CD4-positive, alpha-beta T cell treated with Interleukin-6 for 4 hours (primary cell): ENCODE measurements around the gene KRT17.
"Not testable (repeated sequence)": the region's sequence is repeated elsewhere in the genome, so short reads cannot be mapped to it uniquely, and the experiment has no call there.

Source experiments
- DNase-seq: peaks from one replicate; pipeline ENCODE4 v3.0.0-alpha.2; 2020; ENCODE audit warnings: mixed read lengths

The KRT17 gene

DNA sequence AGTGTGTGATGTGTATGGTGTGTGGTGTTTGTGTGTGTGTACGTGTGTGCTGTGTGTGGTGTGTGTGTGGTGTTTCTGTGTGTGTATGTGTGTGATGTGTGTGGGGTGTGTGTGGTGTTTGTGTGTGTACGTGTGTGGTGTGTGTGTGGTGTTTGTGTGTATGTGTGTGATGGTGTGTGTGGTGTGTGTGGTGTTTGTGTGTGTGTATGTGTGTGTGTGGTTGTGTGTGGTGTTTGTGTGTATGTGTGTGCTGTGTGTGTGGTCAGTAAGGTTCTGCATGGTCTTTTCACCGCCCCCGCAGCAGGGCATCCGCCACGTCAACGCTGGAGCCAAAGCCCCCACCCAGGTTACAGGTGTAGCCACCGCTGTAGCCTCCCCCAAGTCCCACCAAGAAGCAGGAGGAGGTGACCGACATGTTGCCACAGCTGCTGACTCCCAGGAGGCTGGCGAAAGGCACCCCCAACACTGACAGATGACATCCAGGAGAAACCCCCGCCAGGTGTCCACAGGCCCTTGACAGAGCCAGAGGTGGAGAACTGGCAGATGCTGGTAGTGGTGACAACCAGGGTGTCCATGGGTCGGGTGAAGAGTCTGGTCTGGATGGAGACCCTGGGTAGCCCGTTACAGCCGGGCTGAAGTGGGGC, 9.3 kb upstream of the KRT17 start:
- no peak for DNase-seq

DNA sequence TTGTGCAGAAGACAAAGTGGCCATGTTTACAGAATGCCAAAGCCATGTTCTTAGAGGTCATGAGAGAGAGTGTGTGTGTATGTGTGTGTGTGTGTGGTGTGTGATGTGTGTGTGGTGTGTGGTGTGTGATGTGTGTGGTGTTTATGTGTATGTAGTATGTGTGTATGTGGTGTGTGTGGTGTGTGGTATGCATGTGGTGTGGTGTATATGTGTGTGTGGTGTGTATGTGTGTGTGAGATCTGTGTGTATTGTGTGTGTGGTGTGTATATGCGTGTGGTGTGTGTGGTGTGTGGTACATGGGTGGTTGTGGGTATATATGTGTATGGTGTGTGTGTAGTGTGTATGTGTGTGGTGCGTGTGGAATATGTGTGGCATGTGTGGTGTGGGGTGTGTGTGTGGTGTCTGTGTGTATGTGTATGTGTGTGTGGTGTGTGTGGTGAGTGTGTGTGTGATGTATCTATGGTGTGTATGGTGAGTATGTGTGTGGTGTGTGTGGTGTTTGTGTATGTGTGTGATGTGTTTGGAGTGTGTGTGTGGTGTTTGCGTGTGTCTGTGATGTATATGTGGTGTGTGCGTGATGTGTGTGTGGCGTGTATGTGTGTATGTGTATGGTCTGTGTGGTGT, 8.2 kb upstream of the KRT17 start:
- no peak for DNase-seq

DNA sequence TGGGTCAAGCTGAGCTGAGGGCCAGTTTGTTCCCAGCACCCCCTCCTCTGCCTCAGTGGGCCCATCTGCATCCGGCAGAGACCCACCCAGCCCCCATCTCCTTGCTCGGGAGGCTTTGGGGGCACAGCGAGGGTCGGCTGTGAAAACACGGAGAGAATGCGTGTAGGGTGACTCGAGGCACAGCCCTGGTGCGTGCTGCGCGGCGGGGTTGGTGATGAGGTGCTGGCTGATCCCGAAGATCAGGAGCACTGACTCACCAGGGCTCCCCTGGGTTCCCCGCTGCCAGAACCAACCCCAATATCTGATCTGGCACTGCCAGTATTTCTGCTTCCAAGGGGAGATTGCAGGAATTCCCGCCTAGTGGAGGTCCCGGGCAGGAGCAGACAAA, 7.5 kb upstream of the KRT17 start:
- no peak for DNase-seq

DNA sequence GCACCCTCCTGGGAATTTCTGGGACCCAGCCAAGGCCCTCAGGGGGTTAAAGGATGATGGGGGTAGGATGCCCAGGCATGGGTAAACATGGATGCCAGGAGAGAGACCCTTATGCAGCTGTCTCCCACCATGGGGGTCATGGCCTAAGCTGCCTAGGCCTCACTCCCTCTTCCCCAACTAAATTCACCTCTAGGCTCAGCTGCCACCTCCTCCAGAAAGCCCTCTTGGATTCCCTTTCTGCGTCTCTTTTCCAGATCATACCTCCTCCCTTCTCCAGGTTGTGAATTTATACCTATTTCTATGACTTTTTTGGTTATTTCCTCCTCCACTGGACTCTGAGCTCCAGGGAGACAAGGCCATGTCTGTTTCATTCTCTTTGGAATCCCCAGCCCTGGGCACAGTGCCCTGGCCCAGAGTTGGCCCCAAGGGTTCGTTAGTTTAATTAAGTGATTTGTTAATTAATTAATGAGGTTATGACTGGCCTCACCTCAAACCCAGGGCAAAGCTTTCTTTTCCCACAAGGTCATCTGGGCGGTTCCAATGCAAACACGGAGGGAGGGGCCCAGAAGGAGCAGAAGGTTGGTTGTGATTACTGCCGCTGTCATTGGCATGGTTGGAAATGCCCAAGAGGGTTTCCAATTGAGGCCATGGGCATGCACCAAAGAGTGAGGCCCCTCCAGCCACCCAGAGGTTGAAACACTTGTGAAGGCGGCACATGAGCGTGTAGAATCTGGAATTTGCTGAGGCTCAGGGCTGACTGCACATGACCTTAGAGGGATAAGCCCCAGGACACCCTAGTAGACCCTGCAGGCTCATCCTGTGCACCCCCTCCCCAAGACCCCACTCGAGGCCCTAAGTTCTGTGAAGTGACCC, 6.9 kb upstream of the KRT17 start:
- no peak for DNase-seq

DNA sequence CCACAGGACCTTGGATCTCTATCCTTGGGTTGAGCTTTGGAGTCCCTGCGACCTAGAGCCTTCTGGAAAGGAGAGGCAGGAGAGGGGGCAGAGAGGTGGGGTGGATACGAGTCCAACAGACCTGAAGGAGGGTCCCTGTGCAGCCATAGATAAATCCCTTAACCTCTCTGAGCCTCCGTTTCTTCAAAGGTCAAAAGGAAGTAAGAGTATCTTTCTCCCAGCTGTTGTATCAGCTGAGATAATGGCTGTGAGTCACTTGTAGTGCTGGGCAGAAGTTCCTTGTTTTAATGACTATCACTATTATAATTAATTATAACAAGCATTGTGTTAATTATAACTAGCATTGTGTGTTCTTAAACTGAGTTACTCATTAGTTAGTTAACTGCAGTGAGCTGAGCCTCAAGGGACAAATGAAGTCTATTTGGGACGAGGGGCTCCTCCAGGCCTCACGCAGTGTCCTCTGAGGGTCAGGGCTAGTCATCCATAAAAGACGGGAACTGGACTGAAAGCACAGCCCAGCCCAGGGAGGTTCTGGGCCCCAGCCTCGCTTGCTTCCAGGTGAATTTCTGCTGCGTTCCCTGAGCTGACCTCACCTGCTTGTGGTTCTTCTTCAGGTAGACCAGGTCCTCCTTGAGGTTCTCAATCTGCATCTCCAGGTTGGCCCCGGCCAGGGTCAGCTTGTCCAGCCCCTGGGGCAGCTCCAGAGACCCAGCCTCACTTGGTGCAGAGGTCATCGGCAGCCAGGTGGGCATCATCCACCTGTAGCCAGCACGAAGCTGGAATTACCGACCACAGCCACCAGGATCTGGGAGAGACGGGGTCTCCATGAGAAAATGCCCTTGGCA, 5.7 kb upstream of the KRT17 start:
- no peak for DNase-seq

DNA sequence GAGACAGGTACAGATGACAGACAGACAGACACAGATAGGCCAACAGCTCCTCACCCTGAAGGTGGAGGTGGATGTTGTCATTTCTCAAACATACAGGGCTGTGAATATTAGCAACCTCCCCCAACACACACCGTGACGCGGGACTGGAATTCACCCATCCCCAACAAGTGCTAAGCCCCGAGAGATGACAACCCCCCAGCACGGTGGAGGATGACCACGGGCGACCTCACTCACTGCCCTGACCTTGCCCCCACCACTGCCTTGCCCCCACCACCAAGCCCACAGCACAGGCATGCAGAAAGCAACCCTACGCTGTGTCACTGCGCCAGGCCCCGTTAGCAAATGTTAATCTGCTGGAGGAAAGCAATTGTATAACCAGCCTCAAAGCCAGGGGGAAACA, 4.9 kb upstream of the KRT17 start:
- no peak for DNase-seq

DNA sequence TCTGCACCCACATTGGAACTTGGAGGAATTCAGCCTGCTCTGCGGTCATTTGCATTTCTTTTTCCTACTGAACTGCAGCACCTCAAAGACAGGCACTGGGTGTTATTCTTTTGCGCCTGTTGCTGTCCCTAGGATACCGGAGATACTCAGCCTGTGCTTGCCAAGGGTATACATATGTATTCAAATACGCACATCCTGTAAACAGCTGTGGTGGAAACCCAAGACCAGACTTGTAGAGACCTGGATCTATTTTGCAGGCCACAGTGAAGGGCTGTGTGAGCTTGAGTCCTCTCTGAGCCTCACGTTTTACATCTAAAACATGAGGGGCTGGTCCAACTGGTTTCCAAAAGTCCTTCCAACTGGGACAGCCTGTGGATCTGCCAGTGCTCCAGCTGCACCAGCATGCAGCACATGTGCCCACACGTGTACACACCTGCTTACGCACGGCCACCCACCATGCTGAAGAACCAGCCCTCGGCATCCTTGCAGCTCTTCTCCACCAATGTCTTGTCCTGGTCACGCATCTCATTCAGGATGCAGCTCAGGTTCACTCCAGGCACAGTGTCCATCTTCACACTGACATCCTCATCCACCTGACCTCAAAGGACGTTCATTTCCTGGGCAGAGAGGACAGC, 4.4 kb upstream of the KRT17 start:
- not testable (repeated sequence) for DNase-seq

DNA sequence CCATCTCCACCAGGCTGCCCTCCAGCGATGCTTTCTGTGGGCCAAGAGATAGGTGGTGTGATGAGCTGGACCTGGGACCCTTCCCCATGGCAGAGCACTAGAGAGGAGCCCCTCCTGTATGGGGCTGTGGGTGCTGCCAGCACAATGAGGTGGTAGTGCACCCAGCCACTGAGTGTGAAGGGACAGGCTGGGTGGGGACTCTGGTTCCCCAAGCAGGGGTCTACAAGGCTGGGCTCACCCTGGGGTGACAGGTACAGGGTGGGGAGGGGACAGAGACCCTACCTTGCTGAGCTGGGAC, 3.6 kb upstream of the KRT17 start:
- not testable (repeated sequence) for DNase-seq

DNA sequence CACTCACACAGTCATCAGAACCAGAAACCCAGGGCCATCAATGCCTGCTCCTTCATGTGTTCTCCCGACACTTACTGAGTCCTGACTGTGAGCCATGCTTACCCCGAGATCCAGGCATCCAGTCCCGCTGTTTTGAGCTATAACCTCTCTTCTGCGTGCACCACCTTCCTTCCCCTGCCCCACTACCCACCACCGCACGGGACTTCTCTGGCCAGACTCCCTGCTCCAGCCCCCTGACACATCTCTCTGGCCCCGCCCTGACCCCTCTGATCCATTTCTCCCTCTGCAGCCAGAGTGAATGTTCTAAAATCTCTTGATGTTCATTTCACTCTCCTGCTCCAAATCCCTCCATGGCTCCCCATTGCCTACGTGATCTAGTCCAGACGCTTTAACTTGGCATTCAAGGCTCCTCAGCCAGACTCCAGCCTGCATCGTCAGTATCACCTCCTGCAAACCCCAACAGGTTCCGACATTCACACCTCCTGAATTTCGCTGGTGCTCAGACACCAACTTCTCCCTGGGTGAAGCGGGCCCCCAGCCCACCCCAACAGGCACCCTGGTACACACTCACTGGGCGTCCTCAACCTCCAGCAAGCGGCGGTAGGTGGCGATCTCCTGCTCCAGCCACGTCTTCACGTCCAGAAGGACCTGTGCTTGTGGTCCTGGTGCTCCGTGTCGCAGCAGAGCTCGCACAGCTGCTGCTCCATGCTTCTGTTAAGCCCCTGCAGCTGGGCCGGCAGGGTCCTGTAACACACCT, 3.1 kb upstream of the KRT17 start:
- DNase-seq: no peak

DNA sequence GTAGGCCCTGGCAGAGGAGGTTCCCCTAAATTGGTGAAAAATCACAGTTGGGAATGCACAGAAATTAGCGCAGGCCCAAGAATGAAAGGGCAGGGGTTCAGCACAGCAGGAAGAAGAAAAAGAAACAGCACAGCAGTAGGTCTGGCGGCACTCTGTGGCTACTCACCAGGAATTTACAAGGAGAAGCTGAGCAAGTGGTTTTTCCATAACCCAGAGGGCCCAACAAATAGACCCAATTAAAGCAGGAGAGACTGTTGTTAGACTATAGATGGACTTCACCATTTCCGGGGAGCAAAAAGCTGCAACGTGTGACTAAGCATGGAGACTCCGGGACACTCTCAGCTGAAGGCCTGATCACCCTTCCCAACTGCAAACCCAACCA, 2.5 kb upstream of the KRT17 start:
- not testable (repeated sequence) for DNase-seq

DNA sequence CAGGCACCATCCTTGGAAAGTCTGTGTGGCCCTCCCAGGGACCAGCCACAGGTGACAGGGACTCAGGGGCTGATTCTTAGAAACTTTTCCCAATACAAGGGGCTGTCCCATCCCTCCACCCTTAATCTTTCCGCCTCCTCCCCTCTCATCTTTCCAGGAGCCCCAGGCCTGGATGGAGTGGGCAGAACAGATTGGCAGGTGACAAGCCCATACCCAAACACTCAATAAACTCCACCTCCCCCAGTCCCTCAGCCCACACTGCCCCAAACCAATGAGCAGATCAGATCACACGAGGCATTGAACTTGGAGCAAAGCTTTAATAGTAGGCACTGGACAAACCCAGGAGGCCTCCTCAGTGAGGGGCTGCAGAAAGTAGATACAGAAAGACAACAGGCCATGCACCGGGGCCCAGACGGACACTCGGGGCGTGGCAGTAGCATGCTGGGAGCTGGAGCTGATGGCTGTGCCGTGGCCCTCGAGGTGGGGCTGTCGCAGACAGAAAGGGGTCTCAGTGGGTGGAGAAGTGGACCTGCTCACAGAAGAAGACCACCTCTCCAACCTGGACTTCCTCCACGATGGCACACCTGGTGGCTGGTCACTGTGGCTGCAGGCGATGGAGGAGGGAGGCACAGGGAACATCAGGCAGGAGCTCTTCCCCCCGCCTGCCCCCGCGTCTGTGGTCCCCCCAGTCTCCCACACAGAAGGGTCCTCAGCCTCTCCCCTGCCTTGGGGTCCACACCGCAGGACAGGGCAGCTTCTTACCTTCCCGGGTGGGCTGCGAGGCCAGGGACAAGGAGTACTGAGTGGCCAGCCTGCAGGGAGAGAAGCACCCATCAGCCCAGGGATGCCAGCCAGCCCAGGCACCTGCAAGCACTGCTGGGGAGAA, 1.9 kb upstream of the KRT17 start:
- not testable (repeated sequence) for DNase-seq

DNA sequence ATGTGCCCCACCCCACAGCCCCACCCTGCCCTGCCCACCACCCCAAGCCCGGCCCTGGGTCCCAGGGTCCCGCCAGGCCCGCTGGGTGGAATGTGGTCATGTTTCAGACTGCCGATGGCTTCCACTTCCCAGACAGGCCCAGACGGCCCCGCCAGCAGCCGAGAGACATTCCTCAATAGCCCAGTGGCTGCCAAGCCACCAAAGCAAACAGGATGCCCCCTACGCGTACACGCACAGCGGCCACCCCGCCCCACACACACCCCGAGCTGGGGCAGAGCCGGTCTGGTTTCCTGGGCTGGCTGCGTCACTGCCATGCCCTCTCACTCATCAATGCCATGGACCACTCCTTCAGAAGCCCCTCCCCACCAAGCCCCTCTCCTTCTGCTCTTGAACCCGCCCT, 1.2 kb upstream of the KRT17 start:
- no peak for DNase-seq

DNA sequence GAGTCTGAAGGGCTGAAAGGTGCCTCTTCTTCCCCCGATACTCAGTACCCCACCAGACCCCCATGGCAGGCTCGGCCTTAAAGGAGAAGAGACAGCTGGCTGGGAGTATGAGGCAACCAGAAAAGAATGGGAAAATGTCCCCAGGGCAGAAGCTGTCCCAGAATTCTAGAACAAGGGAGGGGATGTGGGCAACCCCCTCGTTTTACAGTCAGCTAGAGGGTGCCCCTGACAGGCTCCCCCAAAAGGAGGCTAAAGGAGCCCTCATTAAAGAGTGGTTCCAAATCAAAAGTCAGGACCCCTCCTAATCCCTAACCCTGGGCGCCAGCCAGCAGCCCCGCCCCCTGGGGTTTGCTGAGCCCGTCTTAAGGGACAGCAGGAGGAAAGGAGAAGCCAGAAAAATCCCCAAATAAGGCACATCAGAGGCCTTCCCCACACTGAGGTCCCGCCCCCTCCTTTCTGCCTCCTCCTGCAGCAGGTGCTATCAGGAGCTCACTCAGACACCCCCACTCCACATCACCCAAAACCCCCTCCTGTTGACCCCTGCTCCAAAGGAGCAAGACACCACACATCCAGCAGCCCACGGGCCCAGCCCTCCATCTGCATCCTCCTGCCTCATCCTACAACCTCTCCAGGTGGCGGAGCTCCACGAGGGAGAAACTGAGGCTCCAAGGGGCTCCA, 1.1 kb downstream of the KRT17 start:
- not testable (repeated sequence) for DNase-seq

DNA sequence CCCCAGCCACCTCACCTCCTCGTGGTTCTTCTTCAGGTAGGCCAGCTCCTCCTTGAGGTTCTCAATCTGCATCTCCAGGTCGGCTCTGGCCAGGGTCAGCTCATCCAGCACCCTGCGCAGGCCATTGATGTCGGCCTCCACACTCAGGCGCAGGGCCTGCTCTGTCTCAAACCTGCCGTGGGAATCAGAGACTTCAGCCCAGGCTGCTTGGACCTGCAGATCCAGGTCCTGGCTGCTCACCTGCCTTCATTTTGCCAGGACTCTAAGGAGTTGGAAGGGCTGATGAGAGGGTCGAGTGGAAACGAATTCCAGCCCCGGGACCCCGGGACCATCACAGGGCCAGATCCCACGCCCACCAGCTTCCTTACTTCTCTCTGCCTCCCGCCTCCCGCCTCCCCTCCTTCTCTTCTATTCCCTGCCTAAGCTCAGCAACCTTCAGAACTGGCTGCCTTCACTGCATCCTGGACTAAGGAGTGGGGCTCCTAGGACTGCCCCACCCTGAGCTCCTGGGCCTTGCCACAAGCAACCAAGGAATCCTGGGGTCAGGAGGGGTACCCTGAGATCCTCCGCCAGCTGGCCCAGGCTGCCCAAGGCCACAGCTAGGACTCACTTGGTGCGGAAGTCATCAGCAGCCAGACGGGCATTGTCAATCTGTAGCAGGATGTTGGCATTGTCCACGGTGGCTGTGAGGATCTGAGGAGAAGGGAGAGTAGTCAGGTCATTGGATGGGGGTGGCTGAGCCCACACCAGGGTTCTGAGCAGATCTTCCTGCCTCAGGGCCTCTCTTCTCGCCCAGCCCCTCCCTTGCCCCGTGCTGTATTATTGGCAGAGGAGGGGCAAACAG, 1.8 kb downstream of the KRT17 start:
- DNase-seq: not testable (repeated sequence)

DNA sequence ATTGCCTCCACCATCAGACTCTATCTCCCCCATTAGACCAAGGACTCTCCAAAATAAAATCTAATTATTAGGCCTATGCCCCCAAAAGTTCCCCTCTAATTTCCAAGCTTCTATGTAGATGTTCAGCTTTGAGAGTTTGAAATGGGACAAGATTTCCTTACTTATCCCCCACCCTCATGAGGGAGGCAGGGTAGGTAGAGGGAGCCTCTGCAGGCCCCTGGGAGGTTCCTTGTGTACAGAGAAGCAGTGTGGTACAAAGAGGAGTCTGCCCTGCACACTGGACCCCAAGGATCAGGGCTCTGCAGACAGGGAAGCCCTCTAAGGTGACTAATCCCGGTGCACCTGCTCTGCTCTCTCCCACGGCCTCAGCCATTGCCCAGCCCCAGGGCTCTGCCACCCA, 2.5 kb downstream of the KRT17 start:
- no peak for DNase-seq

DNA sequence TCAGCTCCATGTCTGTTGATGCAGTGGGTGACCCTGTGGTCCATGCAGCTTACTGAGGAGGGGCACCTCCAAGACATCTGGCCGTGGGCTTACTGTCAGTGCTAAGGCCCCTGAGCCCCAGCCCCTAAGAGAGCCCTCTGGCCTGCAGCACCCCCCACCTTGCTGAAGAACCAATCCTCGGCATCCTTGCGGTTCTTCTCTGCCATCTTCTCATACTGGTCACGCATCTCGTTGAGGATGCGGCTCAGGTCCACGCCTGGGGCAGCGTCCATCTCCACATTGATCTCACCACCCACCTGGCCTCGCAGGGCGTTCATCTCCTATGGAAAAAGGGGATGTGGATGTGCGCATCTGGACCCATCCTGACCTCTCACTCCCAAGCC, 2.9 kb downstream of the KRT17 start:
- not testable (repeated sequence) for DNase-seq

DNA sequence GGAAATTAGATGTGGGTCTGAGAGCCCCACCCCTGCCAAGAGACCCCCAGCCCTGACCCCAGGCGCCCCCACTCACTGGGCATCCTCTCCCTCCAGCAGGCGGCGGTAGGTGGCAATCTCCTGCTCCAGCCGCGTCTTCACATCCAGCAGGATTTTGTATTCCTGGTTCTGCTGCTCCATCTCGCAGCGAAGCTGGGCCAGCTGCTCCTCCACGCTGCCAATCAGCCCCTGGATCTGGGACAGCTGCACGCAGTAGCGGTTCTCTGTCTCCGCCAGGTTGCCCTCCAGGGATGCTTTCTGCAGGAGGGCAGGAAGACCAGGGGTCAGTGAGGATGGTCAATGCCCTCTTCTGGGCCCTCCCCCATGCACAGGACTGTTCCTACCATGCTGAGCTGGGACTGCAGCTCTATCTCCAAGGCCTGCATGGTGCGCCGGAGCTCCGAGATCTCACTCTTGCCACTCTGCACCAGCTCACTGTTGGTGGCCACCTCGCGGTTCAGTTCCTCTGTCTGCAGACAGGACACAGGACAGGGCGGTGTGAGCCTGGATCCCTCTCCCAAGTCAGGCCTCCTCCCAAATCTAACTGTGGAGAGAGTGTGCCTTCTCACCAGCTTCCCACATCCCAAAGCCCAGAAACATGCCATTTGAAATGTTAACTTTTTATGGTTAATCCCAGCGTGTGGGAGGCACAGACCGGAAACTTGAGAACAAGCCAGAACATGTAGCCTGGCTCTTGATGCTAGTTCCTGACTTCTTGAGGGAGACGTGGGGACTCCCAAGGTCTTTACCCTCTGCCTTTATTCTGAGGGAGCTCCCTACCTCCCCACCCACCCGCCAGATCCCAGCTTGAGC, 3.6 kb downstream of the KRT17 start:
- no peak for DNase-seq

DNA sequence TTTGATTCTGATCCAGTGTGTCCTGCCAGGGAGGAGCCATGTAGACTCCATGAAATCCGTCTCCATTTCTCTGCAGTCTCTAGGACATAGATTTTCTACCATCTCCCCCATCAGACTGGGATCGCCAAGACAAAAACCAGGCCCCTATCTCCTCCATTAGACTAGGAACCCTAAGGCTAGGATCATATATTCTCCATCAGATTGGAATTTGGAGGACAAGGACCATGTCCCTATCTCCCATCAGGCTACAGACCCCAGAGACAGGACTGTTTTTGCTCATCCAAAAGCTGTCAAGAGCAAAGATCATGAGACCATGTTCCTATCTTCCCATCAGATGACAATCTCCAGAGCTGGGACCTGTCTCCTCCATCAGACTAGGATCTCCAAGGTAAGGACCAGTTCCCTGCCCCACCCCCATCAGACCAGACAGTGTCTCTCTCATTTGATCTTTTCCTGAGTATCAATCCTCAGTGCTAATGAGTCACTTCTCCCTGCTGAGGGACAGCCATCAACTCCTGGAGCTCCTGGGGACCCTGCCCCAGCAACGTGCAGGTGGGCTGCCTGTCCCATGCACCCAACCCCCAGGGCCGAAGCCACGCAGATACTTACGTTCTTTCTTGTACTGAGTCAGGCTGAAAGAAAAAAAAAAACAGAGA, 4.3 kb downstream of the KRT17 start:
- not testable (repeated sequence) for DNase-seq
